ENCODE results near the gene BTLA.
"Not testable (repeated sequence)": the region's sequence is repeated elsewhere in the genome, so short reads cannot be mapped to it uniquely, and the experiment has no call there.

Gene BTLA

GRCh38 chr3:112489674-112490479, 9.4 kb downstream of the BTLA start:
- peak; percentile 28 for DNase-seq

GRCh38 chr3:112486811-112487505, 12.3 kb downstream of the BTLA start:
- no peak for DNase-seq

- no peak for DNase-seq
Measured at GRCh38 chr3:112484352-112484751, 14.9 kb downstream of the BTLA start.

GRCh38 chr3:112482675-112483074, 16.6 kb downstream of the BTLA start:
- no peak for DNase-seq

GRCh38 chr3:112481302-112481721, 18.0 kb downstream of the BTLA start:
- no peak for DNase-seq

- no peak for DNase-seq
Measured at GRCh38 chr3:112477891-112478290, 21.4 kb downstream of the BTLA start.

GRCh38 chr3:112476346-112476745, 22.9 kb downstream of the BTLA start:
- DNase-seq: no peak

GRCh38 chr3:112474796-112475195, 24.5 kb downstream of the BTLA start:
- DNase-seq: no peak

GRCh38 chr3:112472691-112473090, 26.6 kb downstream of the BTLA start:
- DNase-seq: no peak

- no peak for DNase-seq
Measured at GRCh38 chr3:112471596-112472325, 27.5 kb downstream of the BTLA start.

GRCh38 chr3:112470788-112471187, 28.5 kb downstream of the BTLA start:
- no peak for DNase-seq

- DNase-seq: no peak
Measured at GRCh38 chr3:112469671-112470070, 29.6 kb downstream of the BTLA start.

GRCh38 chr3:112467539-112467938, 31.7 kb downstream of the BTLA start:
- no peak for DNase-seq

GRCh38 chr3:112466020-112466419, 33.3 kb downstream of the BTLA start:
- DNase-seq: no peak

- DNase-seq: peak; percentile 61
Measured at GRCh38 chr3:112464264-112464663, 35.0 kb downstream of the BTLA start.

GRCh38 chr3:112463250-112463649, 36.0 kb downstream of the BTLA start:
- peak; percentile 22 for DNase-seq

GRCh38 chr3:112461787-112462186, 37.5 kb downstream of the BTLA start:
- DNase-seq: not testable (repeated sequence)

- DNase-seq: no peak
Measured at GRCh38 chr3:112460519-112461195, 38.6 kb downstream of the BTLA start.

GRCh38 chr3:112459750-112460149, 39.5 kb downstream of the BTLA start:
- DNase-seq: no peak

- no peak for DNase-seq
Measured at GRCh38 chr3:112456147-112456546, 43.1 kb downstream of the BTLA start.

- no peak for DNase-seq
Measured at GRCh38 chr3:112448939-112449338, 50.3 kb downstream of the BTLA start.

- no peak for DNase-seq
Measured at GRCh38 chr3:112446343-112446742, 52.9 kb downstream of the BTLA start.

GRCh38 chr3:112445839-112446238, 53.4 kb downstream of the BTLA start:
- no peak for DNase-seq
